ENCODE results near the gene HS1BP3.

The HS1BP3 gene

GRCh38 chr2:20627712-20628380 lies 23.1 kb downstream of the HS1BP3 start:
- DNase-seq, result no peak

DNA sequence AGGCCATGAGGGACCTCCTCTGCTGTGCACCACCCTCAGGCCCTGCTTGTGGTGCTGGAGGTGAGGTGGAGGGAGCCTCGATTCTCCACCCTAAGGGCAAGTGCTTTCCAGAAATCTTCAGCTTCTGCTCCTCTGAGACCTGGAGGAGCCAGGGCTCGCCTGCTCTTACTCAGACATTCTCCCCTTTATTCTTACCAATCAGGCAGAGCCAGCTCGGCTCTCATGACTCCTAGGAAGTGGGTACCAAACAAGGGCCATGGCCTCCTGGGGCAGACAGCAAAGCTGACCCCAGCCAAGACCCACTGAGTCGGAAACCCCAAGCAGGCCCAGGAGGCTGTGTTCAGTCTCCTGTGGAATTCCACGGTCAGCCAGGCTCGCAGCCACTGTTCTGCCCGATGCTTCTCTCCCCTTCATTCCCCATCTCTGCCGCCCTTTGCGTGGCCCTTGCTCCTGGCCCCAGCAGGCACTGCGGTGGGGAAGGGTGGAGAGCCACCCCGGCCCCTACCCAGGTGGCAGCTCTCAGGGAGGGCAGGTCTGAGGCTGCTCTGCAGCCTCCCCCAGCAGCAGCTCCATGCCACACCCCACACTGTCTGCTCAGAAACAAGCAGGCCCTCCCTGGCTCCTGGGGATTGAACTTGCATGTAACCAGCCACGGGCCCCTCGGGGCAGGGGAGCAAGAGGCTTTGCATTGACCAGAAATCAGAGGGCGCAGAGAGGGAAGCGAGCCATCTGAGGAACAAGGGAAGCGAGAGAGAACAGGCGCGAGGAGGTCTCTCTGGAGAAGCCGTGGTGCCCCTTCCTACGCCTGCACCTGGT lies 24.0 kb downstream of the HS1BP3 start:
- DNase-seq, result no peak

DNA sequence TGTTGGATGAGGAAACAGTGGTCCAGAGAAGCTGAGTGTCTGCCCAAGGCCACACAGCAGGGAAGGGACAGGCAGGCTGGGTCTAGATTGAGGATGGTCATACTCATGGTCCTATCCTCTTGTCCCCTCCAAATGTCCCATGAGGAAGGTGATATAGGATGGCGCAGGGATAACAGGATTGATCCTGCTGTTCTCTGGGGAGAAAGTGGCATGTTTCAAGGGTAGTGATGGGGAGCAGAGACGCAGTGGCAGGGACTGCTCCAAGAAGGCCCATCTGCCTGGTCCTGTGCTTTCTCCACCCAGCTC lies 24.6 kb downstream of the HS1BP3 start:
- DNase-seq, result no peak

GRCh38 chr2:20625491-20626391 lies 25.2 kb downstream of the HS1BP3 start:
- DNase-seq, result no peak

GRCh38 chr2:20624884-20625485 lies 25.9 kb downstream of the HS1BP3 start:
- no peak for DNase-seq

DNA sequence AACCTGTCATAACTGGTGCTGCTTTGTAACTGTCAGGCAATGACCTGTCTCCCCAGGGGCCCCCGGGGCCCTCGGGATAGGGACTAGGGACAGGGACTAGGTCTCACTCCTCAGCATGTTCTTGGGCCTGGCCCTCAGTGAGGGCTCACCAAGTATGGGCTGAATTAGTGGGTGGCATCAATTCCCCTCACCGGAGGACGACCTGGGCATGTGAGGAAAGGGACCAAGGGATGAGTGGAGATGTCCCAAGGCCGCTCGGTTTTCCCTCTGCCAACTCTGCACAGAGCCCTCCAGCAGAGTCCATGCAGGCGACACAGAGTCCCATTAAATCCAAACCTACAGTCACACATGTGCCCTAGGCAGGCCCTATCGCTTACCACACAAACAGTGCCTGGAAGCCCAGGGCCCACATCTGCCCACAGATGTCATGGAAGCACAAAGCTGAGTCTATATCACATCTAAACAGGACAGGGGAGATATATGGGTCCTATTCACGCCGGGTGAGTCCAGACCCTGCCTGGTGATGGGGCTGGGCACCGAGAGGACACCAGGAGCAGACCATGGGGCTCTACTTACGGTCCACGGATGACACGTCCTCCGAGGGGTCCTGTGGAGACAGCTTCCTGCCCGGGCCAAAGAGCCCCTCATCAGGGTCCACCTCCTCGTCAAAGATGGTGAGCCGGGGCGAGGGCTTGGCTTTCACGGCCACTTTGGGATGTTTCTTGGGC lies 26.6 kb downstream of the HS1BP3 start:
- DNase-seq, result no peak

DNA sequence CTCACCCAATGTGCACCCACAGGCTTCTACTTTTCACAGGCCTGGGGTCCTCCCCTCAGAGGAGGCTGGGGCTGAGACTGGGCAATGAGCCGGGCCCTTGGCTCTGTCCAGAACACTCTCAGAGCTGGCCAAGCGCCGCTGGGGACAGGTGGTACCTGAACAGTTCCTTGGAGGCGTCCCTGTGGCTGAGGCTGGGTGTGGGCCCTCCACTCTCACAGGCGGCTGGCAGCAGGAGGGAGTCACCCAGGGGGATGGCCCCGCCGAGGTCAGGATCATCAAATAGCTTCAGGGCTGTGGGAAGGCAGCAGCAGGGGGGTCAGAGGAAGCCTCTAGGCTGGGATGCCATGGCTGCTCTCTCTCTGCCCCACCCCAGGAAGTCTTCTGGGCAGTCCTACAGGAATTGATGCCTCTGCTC lies 27.1 kb downstream of the HS1BP3 start:
- DNase-seq, result no peak

DNA sequence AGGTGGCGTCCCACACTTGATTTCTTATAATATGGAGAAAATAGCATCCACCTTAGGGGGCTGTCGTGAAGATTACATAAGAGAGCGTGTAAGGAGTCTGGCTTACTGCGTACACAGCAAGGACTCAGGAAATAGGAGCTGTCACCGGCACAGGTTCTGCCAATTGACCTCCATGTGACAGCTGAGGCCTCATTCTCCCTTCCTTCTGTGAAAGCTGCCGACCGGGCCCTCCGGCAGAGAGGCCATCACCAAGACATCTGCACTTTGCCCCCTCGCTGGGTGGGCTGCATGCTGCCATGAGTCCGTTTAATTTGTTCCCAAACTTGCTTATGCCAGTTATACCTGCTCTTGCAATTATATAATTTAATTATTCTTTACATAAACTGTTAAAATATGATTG lies 27.7 kb downstream of the HS1BP3 start:
- no peak for DNase-seq

DNA sequence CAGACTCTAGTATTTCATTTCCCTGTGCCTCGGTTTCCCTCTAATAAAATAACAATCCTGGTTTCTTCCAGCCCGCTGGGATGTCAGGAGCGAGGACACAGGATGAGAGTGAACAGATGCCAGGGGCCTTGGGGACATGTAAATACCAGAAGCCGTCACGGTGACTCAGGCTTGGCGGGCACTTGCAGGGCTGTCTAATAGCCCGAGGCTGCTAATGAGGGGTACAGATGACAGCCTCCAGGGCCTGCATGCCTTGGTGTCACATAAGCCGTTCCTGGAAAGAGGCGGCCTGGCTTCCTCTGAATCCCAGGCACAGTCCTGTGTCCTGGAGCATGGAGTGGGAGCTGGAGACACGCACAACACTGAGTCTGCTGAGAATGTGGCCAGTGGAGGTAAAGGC lies 28.2 kb downstream of the HS1BP3 start:
- no peak for DNase-seq

DNA sequence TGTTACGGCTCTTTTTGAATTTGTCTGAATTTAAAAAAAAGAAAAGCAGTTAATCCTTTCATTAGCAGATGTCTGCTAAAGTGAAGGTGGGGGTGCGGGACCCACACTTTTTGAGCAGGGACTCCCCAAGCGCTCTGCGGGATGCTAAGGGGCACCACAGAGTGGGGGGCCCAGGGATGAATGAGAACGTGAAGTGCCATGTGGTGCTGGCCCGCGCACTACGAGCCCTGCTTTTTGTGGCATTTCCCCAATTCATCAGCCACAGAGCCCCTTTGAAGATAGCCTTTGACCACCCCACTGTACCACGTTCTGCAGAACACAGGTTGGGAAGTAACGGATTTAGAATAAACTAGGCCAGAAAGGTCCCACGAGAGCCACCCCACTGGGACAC lies 28.6 kb downstream of the HS1BP3 start:
- no peak for DNase-seq

DNA sequence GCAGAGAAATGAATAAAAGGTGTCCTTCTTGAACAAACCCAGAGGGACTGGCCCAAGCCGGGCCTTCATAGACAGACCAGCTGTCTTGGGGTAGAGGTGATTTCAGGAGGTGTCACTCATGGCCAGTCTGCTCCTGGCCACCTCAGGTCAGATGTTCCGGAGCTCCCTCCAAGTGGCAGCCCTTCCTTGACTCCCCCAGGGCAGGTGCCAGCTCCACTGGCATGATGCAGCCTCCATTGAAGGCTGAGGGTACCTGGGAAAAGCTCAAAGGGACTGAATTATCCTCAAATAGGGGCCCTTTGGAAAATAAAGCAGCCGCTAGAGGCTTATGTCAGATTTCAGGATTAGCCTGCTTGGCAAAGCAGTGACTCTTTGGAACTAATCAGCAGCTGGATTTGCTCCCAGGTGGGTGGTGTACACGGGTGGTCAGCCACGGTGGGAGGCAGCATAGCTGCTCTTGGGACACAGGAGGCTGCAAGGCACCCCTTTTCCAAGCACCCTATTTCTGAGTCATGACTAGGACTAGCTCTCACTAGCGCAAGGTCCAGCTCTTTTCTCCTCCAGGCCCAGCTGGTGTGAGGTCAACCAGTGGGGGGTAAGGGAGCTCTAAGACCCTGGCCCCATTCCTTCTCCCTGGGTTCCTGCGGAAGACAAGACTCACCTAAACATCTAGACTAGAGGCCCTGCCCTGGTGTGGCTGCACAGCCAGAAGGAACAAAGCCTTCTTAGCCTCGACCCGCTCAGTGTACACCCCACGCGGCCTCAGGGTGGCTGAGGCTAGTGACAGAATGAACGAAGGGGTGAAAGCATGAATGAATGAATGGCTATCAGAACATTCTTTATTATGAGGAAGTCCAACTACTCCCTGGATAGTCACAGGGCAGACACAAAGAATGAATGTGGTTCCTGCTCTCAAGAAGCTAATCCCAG lies 29.3 kb downstream of the HS1BP3 start:
- no peak for DNase-seq

DNA sequence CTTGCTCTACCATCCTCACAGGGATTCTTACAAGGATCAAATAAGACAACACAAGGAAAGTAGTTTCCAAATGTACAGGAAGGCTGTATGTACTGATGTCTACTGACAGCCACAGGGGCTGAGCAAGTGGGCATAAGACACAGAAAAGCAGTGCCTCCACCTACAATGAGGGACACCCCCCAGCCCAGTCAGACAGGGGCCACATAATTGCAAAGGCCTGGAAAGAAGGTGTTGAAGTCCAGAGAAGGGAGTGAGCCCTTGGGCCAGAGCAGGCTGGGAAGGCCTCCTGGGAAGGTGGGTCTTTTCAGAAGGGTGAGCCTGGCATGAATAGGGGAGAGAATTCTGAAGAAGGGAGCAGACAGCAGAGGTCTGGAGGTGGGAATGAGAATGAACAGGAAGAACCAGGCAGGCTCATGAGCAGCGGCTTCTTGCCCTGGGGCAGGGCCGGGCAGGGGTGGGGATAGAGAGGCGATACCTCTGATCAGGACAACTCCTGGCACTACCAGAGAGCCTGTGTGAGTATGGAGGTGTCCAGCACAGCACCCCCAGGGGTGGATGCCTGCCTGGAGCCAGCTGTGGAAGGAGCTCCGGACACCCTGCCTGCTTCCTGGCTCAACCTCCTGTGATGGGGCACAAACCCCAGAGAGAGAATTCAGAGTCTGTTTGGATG lies 30.1 kb downstream of the HS1BP3 start:
- no peak for DNase-seq

GRCh38 chr2:20620271-20620681 lies 30.6 kb downstream of the HS1BP3 start:
- DNase-seq, result no peak

- DNase-seq, result no peak
Measured at GRCh38 chr2:20619624-20620024, 31.3 kb downstream of the HS1BP3 start.

DNA sequence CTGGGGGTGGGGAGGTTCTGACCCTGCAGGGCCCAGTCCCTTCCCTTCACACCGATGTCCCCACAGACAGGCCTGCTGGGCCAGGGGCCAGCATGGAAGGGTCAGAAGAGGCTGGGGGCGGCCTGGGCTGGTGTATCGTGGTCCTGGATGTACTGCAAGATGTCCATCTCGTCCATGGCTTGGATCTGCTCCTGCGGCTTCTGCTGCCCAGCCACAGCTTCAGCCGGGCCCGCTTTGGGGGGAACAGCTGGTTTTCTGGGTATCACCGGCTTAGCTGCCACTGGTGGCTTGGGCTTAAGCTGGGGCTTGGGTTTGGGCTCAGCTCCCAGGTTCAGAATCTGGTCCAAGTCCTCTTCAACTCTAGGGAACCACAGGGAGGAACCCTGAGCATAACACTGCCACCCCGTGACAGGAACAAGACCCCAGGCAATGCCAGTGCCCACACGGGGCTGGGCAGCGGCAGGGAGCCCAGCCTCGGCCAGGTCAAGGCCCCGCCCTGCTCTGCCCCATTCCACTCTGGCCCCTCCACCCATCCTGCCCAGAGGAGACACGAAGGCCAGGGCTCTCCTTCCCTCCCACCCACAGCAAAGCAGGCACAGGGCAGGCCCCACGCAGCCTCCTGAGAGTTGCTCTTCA lies 31.9 kb downstream of the HS1BP3 start:
- no peak for DNase-seq

DNA sequence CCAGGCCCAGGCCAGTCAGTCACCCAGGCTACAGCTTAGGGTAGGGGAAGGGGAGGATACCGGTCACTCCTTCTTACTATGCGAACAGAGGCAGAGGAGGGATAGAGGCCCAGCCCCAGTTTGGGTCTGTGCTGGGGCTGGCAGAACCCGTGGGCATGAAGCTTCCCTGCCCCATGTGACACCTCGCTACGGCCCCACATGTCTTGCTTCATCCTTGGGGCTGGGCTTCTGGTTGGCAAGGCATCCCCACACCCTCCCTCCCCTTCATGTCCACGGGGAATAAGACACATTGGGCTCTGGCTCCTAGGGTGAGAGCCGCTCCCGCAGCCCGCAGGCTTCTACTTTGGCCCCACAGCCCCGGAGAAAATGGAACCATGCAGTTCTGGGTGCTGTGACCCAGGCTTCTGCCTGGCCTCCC lies 32.4 kb downstream of the HS1BP3 start:
- DNase-seq, result no peak

DNA sequence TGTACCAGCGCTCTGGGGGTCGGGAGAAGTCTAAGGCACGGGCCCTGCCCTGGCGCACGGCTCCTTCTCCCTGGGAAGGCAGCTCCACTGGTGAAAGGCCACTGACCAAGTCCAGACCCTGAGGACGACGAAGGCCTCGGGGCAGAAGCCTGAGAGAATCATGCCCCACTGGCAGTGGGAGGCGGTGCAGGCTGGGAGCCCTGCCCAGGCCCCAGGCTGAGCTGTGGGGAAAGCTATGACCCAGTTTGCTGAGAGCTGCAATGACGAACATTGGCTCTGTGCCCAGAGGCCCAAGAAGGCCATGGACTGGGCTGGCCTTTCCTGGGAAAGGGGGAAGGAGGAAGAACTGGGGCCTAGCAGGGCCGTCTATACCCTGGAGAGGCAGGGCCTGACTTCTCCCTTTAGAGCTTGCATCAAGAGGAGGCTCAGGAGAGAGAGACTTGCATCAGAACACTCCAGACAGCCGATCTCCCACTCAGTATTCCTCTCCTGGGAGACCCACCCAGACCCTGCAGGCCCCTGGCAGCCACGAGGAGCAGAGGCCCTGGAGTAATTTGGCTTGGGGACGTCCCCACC lies 32.9 kb downstream of the HS1BP3 start:
- no peak for DNase-seq

- DNase-seq, result no peak
Measured at GRCh38 chr2:20617081-20617575, 33.8 kb downstream of the HS1BP3 start.

- no peak for DNase-seq
Measured at GRCh38 chr2:20616341-20616871, 34.5 kb downstream of the HS1BP3 start.

All from activated CD4-positive, alpha-beta T cell treated with anti-CD3 and anti-CD28 coated beads for 48 hours (primary cell).